GM19463 (cell line): ENCODE measurements around the gene SEMA5A.

Source experiments
- ATAC-seq: cut with Tn5 transposase; IDR thresholded peaks from one replicate; pipeline ENCODE4 v1.9.1; 2021; ENCODE audit warnings: mild to moderate bottlenecking, moderate library complexity; ENCODE audit not compliant: unreplicated experiment

SEMA5A gene

GRCh38 chr5:9547122-9547947 is 1.5 kb upstream of the SEMA5A start:
- ATAC-seq: no peak

GRCh38 chr5:9545136-9545991 is 511 bp downstream of the SEMA5A start:
- no peak for ATAC-seq

DNA sequence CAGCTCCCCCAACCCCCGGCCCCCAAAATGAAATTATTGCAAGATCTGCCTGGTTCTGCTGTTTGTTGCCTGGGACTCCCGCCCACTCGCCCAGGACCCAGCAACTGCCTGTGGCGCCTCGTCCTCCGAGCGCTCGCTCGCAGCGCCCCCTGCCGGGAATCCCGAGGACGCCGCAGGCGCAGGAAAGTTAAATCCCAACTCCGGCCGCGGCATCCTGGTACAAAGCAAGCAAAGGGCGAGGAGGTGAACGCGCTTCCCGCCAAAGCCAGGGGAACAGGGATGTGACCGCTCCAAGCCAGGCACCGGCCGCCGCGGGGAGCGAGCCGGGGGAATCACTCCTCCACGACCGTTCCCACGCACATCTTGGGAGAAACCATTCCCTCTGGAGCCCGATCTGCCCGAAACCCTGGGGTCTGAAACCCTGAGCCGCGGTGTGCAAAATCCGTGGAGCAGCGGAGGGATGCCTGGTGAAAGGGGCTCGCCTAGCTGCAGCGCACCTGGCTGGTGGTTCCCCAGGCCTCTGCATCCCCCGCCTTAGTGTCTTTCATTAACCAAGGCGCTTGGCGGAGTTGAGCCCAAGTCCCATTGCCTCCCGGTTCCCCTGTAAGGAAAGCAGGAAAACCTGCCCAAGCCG is 1.3 kb downstream of the SEMA5A start:
- ATAC-seq: peak; percentile 68

GRCh38 chr5:9544056-9544455 is 1.8 kb downstream of the SEMA5A start:
- peak; percentile 3 for ATAC-seq

DNA sequence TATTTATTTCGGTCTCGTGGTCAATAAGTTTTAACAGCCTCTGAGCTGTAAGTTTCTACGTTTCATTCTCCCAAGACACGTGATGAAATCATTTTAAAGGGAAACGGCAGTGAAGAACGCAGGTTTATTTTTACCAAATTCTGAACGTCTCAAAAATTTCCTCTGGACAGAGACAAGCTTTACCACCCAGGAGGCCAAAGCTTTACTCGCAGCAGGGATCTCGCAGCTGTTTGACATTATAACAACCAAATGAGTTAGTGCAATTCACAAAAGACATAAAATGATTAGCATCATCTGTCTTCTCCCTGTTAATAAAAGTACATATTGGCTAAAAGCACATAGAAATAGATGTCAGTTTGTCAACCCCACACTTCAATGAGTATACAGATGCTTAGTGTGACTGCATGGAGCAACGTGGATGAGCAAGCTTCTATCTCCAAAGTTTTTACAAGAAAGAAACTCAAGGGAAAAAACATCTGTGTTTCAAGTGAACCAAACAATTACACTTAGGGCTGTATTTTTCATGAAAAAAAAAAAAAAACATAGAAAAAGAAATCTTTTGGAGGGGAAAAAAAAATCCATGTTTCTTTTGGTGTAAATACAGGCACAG is 2.5 kb downstream of the SEMA5A start:
- ATAC-seq: no peak

GRCh38 chr5:9540791-9541190 is 5.1 kb downstream of the SEMA5A start:
- no peak for ATAC-seq

- ATAC-seq: no peak
Observed at GRCh38 chr5:9538504-9538903, 7.4 kb downstream of the SEMA5A start.

DNA sequence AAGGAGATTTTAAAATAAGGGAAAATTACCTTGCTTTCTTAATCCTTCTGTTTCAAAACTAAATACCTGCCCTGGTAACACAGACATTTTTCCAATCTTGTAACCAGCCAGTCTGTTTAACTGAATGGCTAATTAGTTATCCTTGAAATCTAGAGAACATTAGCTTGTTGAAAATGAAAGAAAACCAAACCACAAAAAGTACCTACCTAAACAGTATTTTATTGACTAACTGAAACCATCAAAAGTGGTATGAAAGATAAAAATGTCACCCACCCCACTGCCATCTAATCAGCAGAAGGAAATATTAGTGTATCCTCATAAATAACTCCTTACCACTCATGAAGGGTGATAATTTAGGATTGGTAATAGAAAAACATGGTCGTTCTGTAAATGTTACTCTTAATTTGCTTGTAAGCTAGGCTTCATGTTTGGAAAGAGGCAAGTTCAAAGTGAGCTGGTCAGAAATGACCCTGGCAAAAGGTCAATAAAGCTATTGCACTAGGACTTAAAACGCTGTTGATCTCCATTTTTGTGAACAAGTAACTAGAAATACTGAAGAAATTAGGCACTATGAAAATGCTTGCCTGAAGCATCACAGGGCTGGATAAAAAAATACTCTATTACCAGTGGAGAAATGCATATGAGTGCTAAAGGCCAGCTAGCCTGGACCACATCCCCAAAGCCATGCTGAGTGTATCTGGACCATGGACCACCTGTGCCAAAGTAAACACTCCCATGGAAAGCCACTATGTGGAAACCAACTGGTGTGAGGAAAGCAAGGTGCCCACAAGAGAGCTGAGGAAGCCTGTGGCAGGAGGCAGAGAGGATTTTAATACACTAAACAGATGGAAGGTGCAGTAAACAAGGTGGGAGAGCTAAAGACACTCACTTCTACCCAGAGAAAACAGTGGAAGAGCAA is 8.4 kb downstream of the SEMA5A start:
- ATAC-seq: peak; percentile 66

DNA sequence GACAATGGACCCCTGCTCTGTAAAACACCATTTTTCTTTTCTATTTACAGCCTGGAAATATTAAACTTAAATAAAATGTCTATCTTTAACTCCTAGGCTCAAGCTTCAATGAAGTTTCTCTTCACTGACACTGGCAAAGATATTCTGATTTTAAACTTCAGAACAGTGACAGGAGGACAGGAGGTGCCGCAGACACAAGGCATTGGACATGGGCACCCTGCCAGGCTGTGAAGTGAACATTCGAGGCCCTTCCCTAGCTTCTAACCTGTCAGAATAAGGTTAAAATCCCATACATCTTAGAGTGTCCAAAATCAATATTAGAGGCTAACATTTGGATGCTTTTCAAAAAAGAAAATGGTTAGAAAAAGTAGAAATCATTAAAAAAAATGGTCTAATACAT is 9.2 kb downstream of the SEMA5A start:
- ATAC-seq: no peak

DNA sequence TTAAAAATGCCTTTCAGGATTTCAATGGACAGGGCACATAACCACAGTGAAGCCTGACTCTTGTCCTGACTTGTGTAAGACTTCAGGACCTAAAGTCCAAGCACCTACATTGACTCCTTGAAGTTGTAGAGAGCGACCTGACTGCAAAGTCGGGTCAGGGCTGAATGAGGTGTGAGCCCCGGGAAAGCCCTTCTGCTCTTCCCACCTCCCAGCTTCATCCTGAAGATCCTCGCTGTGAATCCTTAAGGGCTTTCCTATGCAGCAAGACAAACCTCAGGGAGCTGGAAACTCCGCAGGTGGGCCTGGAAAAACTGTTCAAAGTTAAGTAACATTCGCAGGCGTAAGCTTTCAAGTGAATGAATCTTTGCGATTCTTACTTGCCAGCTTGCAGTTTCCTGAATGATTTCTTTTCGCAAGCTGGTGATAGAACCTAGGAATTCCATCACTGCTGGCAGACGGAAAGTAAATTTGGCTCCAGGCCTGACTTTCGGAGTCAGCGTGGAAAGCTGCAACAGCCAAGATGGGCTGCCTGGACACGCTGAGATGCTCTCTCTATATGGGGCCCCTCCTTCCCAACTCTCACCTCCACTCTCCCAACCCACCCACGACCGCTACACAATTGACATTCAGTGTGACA is 10.9 kb downstream of the SEMA5A start:
- ATAC-seq: no peak

DNA sequence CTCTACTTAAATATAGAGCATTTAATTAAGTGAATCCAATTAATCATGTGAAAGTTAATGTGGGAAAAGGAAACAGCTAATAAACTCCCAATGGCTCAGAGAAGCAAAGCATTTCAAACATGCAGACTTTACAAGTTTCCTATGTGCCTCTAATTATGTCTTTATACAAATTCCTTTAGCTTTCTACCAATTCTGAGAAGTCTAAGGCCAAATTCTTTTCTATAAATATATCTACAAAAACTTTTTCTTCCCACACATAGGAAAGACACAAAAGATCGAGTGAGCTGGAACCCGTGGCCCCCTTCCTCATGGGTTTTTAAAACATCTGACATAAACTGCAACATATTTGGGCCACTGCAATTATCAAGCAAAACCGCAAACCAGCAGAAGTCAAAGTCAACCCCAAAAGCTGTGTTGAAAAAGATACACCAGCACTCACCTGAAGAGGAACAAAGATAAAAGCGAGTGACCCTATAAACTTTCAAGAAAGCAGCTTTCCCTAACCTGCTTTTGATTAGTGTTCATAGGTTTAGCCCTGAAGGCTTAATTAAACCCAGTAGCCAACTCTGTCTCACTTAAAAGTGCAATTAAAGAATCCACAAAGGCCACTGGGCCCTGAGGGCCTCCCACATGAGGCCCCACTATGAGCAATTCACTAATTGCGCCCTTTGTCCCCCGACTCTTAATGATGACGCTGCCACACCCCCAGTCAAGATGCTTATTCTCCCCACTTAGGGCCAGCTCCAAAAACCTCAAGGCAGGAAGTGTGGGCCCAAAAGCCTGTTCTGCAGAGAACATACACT is 12.1 kb downstream of the SEMA5A start:
- no peak for ATAC-seq

DNA sequence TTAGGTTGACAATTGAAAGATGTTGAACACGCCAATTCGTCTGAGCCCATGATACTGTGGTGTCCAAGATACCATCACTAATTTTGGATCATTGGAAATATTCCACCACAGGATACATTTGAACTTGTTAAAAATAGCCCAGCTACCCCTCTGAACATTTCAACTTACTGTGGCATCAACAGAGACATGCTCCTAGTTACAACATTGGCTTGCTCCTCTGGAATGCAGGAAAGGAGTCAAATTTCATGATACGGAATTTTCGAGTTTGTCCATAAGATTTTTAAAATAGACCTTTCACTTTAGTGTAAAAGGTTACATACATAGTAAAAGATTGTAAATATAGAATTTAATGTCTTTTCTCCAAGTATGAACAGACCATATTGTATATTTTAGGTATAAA is 12.8 kb downstream of the SEMA5A start:
- ATAC-seq: no peak

DNA sequence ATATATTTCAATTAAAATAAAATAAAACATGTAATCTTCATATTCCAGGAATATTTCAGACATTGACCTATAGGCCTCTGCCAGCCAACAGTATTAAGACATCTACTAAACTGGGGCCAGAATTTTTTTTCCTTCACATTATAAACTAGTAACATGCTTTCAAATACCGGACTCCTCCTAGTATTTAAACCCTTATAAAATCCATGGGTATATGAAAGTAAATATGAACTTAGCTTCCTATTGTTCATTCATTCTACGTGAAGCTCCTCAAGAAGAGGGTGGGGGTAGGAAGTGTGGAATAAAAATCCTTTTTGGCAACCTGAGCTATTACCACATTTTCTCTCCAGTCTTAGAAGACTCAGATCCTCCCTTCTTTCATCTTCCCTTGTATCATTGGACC is 16.4 kb downstream of the SEMA5A start:
- ATAC-seq: no peak

DNA sequence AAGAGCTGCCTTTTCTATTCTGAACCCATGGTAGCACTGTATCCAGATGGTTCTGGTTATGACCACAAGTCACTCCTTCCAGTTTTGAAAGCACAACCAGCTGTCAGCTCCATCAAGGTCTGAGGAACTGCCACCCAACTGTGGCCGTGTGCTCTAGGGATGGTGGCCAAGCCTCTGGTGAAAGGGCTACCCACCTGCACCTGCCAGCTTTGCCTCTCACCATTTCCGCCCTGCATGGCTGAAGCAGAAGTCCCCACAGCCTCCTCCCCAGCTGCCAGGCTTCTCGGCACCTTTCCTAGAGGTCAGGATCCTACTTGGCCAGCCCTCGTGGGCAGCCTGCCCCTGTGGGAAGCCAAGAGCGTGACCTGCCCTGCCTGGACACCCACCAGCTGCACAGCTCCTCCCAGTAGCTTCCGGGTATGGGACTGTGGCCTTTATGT is 16.8 kb downstream of the SEMA5A start:
- ATAC-seq: peak; percentile 43

DNA sequence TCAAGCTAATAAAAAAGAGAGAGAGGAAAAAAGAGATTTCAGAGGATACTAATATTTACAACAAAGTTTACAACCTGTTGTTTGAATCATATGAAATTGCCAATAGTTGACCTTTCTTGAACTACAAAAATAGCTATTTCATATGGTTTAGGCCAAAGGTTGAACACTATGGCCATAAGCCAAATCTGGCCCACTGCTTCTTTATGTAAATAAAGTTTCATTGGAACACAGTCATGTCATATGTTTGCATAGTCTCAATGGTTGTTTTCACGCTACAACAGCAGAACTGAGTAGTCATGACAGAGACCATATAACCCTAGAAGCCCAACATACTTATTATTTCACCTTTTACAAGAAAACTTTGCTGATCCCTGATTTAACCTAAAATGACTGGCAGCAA is 20.9 kb downstream of the SEMA5A start:
- peak; percentile 40 for ATAC-seq

GRCh38 chr5:9523090-9523823 is 22.6 kb downstream of the SEMA5A start:
- ATAC-seq: no peak

DNA sequence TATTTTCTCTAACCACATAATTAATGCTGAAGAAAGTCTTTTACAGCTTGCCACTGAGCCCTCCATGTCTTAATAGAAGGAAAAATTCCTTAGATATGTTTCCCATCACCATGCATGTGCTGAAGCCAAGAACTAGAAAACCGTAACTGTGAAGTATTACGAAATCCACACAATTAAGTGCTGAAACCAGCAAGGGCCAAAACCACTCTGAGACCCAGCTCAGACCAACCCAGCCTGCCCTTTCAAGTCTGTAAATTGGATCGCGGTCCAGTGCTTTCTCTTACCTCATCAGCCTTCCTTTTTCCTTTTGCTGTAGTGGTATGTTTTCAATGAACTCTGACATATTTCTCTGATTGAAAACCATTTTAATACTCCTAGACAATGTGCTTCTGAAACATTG is 26.3 kb downstream of the SEMA5A start:
- no peak for ATAC-seq

DNA sequence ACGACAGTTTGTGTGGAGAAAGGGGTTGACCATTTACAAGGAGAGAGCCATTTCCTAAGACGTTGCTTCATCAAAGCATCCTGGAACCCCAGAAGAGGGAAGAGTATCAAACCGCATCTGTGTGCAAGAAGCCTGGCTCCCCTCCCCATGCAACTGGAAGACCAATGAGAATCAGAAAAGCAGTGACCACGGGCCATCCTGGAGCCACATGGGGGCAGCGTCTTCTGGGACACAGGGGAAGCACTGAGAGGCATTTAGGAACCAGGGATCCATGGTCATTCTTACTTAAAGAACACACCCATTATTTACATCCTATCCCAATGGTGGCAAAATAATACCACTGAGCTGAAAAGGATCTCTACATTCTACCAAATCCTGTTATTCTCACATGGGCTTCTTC is 29.3 kb downstream of the SEMA5A start:
- no peak for ATAC-seq
